ENCODE measurements around the gene ZMYND19. TPM values are rescaled to one million over a fixed set of nuclear protein-coding genes. Genes with fewer than 3 reads are reported as not detected.

The ZMYND19 gene
- total and polyA plus RNA-seq, 2 of the 4 experiments (the other 2 are of a cell fraction) = 14.3 to 21.4 TPM

GRCh38 chr9:137564817-137565411 lies 25.4 kb downstream of the ZMYND19 start:
- DNase-seq (no peak), ATAC-seq (ENCODE audit: low read depth) (no peak)
- ChIA-PET POLR2A (ENCODE audit: unreplicated experiment) (no interaction called here), CTCF (no interaction called here)
- Histone ChIP-seq H2BK20ac (ENCODE audit: low read depth, low read length) (no peak overlapping the region), H2AFZ (replicated peaks; ENCODE audit: low read length, poor library complexity) (no peak overlapping the region), H4K91ac (ENCODE audit: insufficient read depth, low read depth, low read length) (no peak overlapping the region), H3K18ac (ENCODE audit: low read depth, low read length) (no peak overlapping the region), H4K20me1 (ENCODE audit: insufficient read depth, low read length) (0 out of 2 replicates have a peak, but pooled peaks cover 4% of the 10 kb centered on the region), H4K5ac (ENCODE audit: low read depth, low read length) (no peak overlapping the region), H4K8ac (ENCODE audit: low read depth in 2 of 2, low read length in 2 of 2) (no peak overlapping the region), H3K23ac (ENCODE audit: low read depth, low read length) (no peak overlapping the region), H3K9me1 (ENCODE audit: insufficient read depth, low read length) (no peaks in the 10 kb centered on the region), H3K4ac (ENCODE audit: low read depth, low read length) (no peak overlapping the region), H3K79me1 (ENCODE audit: low read depth in 1 of 2, low read length in 2 of 2) (peaks cover 5 to 11% of the 10 kb centered on the region in 2 experiments; a peak in 3 of 4 replicates), H2AK9ac (replicated peaks; ENCODE audit: low read depth, low read length, poor library complexity) (no peak overlapping the region), H2BK5ac (ENCODE audit: low read depth, low read length, poor library complexity, severe bottlenecking) (no peak overlapping the region), H3K14ac (replicated peaks; ENCODE audit: low read depth, low read length) (no peak overlapping the region), H3K36me3 (ENCODE audit: control insufficient read depth, insufficient read depth, low read length) (peaks cover 30% of the 10 kb centered on the region), H3K4me2 (ENCODE audit: low read depth, low read length) (no peak overlapping the region), H3K9ac (ENCODE audit: low read depth, low read length) (no peak overlapping the region), H2AK5ac (ENCODE audit: low read depth, low read length) (no peak overlapping the region), H3K9me3 (ENCODE audit: control insufficient read depth, insufficient read depth, low read length) (no peaks in the 10 kb centered on the region), H3K27me3 (ENCODE audit: control insufficient read depth, insufficient read depth, low read length) (no peaks in the 10 kb centered on the region), H2BK120ac (ENCODE audit: low read depth, low read length) (no peak overlapping the region), H3K4me1 (ENCODE audit: control insufficient read depth, insufficient read depth, low read length) (no peaks in the 10 kb centered on the region), H3K56ac (ENCODE audit: extremely low read depth, insufficient read depth, low read length) (no peak overlapping the region), H3K27ac (ENCODE audit: insufficient read depth, low read length) (no peak overlapping the region), H3K4me3 (ENCODE audit: insufficient read depth, low read depth, low read length) (no peak overlapping the region), H2BK15ac (ENCODE audit: low read depth, low read length) (no peak overlapping the region)
- WGBS, 2 experiments (ENCODE audit: extremely low coverage in 2 of 2, insufficient read length in 1 of 2) = 97% methylated on average over 5 of the region's 18 CpGs; no CpG with 5 or more reads in 1 of the 2 experiments
- no peak for TF ChIP-seq RFX5 (IDR thresholded peaks at IDR 0.05; ENCODE audit: low read depth, low read length)
- TF ChIP-seq RAD21 (IDR thresholded peaks at IDR 0.05; ENCODE audit: low read length) = no peak
- TF ChIP-seq RCOR1 (IDR thresholded peaks at IDR 0.05; ENCODE audit: insufficient replicate concordance, low read length) = no peak
- no peak for TF ChIP-seq FOS (IDR thresholded peaks at IDR 0.05; ENCODE audit: low read depth, low read length)
- no peak for TF ChIP-seq NFE2L2 (IDR thresholded peaks at IDR 0.05; ENCODE audit: low read depth, low read length)
- no peak for TF ChIP-seq CEBPB (IDR thresholded peaks at IDR 0.05; ENCODE audit: low read depth, low read length)
- TF ChIP-seq CTCF (conservative IDR thresholded peaks at IDR 0.05; ENCODE audit: low read depth, low read length) = no peak
- TF ChIP-seq CHD1 (IDR thresholded peaks at IDR 0.05; ENCODE audit: low read depth, low read length) = no peak
- TF ChIP-seq USF2 (IDR thresholded peaks at IDR 0.05; ENCODE audit: low read depth, low read length) = no peak
- TF ChIP-seq SMC3 (IDR thresholded peaks at IDR 0.05; ENCODE audit: low read depth, low read length) = no peak
- no peak for TF ChIP-seq MAZ (IDR thresholded peaks at IDR 0.05; ENCODE audit: borderline replicate concordance, low read depth, low read length)
- no peak for TF ChIP-seq POLR2A (IDR thresholded peaks at IDR 0.05; ENCODE audit: low read depth, low read length)
- no peak for TF ChIP-seq ELK1 (IDR thresholded peaks at IDR 0.05; ENCODE audit: borderline replicate concordance, low read depth, low read length)
- TF ChIP-seq MXI1 (IDR thresholded peaks at IDR 0.05; ENCODE audit: borderline replicate concordance, low read depth, low read length) = no peak
- no peak for TF ChIP-seq MAFK (IDR thresholded peaks at IDR 0.05; ENCODE audit: low read depth, low read length)
- no peak for TF ChIP-seq BHLHE40 (IDR thresholded peaks at IDR 0.05; ENCODE audit: low read depth, low read length)
- in situ Hi-C loops (cut with MboI; ENCODE audit: low sequenced_read_pairs) (no loop called here), dilution Hi-C loops (cut with HindIII; ENCODE audit: low sequenced_read_pairs, unreplicated experiment) (no loop called here), intact Hi-C loops (cut with micrococcal nuclease) (no loop called here)
- no TSS peak for BruUV-seq (replicated peaks)
